Measurements from ENCODE around the gene CLEC4D. TPM values are rescaled to one million over a fixed set of nuclear protein-coding genes. Genes with fewer than 3 reads are reported as not detected.
"Not testable (repeated sequence)": the region's sequence is repeated elsewhere in the genome, so short reads cannot be mapped to it uniquely, and the experiment has no call there.

Gene CLEC4D
- total RNA-seq, 1 donor from 2014 or later: not detected

- H3K27me3 Mint-ChIP-seq (ENCODE audit: insufficient read depth): peaks cover 23% of the 10 kb centered on the region
- intact Hi-C loops (cut with micrococcal nuclease): loop anchor here (5.0 kb wide), 1 partner anchor 906 kb away; no protein-coding TSS in a partner anchor
- no peaks in the 10 kb centered on the region for H3K36me3 Mint-ChIP-seq (ENCODE audit: low read depth)
- H3K4me1 Mint-ChIP-seq (ENCODE audit: low read depth): no peaks in the 10 kb centered on the region
- DNase-seq (ENCODE audit: low spot score): no peak
- no peaks in the 10 kb centered on the region for H3K9me3 Mint-ChIP-seq
- H3K4me3 Mint-ChIP-seq: no peak overlapping the region
- no peak overlapping the region for H3K27ac Mint-ChIP-seq
Observed at GRCh38 chr12:8546591-8546990, 33.3 kb downstream of the CLEC4D start.

GRCh38 chr12:8547645-8548044, 34.3 kb downstream of the CLEC4D start:
- Mint-ChIP-seq H3K4me1 (ENCODE audit: low read depth) (no peaks in the 10 kb centered on the region), H3K27ac (no peak overlapping the region), H3K9me3 (no peaks in the 10 kb centered on the region), H3K4me3 (no peak overlapping the region), H3K27me3 (ENCODE audit: insufficient read depth) (peaks cover 23% of the 10 kb centered on the region), H3K36me3 (ENCODE audit: low read depth) (no peaks in the 10 kb centered on the region)
- no peak for DNase-seq (ENCODE audit: low spot score)
- intact Hi-C loops (cut with micrococcal nuclease): loop anchor here (5.0 kb wide), 1 partner anchor 905 kb away; no protein-coding TSS in a partner anchor

GRCh38 chr12:8548192-8548591, 34.9 kb downstream of the CLEC4D start:
- no peak overlapping the region for H3K4me3 Mint-ChIP-seq
- no peak for DNase-seq (ENCODE audit: low spot score)
- peaks cover 27% of the 10 kb centered on the region for H3K27me3 Mint-ChIP-seq (ENCODE audit: insufficient read depth)
- H3K9me3 Mint-ChIP-seq: no peaks in the 10 kb centered on the region
- intact Hi-C loops (cut with micrococcal nuclease): loop anchor here (5.0 kb wide), 1 partner anchor 904 kb away; no protein-coding TSS in a partner anchor
- no peaks in the 10 kb centered on the region for H3K36me3 Mint-ChIP-seq (ENCODE audit: low read depth)
- no peaks in the 10 kb centered on the region for H3K4me1 Mint-ChIP-seq (ENCODE audit: low read depth)
- H3K27ac Mint-ChIP-seq: no peak overlapping the region

- Mint-ChIP-seq H3K4me1 (ENCODE audit: low read depth) (no peaks in the 10 kb centered on the region), H3K27ac (no peak overlapping the region), H3K9me3 (no peaks in the 10 kb centered on the region), H3K27me3 (ENCODE audit: insufficient read depth) (peaks cover 25% of the 10 kb centered on the region), H3K36me3 (ENCODE audit: low read depth) (no peaks in the 10 kb centered on the region), H3K4me3 (no peak overlapping the region)
- DNase-seq (ENCODE audit: low spot score): no peak
- intact Hi-C loops (cut with micrococcal nuclease): loop anchor here (5.0 kb wide), 1 partner anchor 903 kb away; no protein-coding TSS in a partner anchor
Observed at GRCh38 chr12:8549381-8549780, 36.1 kb downstream of the CLEC4D start.

- H3K4me1 Mint-ChIP-seq (ENCODE audit: low read depth): no peaks in the 10 kb centered on the region
- peaks cover 10% of the 10 kb centered on the region for H3K27me3 Mint-ChIP-seq (ENCODE audit: insufficient read depth)
- no peak overlapping the region for H3K27ac Mint-ChIP-seq
- DNase-seq (ENCODE audit: low spot score): no peak
- H3K9me3 Mint-ChIP-seq: no peaks in the 10 kb centered on the region
- intact Hi-C loops (cut with micrococcal nuclease): no loop called here
- no peaks in the 10 kb centered on the region for H3K36me3 Mint-ChIP-seq (ENCODE audit: low read depth)
- no peak overlapping the region for H3K4me3 Mint-ChIP-seq
Observed at GRCh38 chr12:8553088-8553627, 39.9 kb downstream of the CLEC4D start.

- Mint-ChIP-seq H3K4me1 (ENCODE audit: low read depth) (no peaks in the 10 kb centered on the region), H3K4me3 (no peak overlapping the region), H3K36me3 (ENCODE audit: low read depth) (no peaks in the 10 kb centered on the region), H3K27ac (no peak overlapping the region), H3K9me3 (no peaks in the 10 kb centered on the region), H3K27me3 (ENCODE audit: insufficient read depth) (peaks cover 8% of the 10 kb centered on the region)
- intact Hi-C loops (cut with micrococcal nuclease): no loop called here
- DNase-seq (ENCODE audit: low spot score): no peak
Observed at GRCh38 chr12:8554451-8555195, 41.3 kb downstream of the CLEC4D start.

- Mint-ChIP-seq H3K4me3 (no peak overlapping the region), H3K9me3 (peaks cover under 1% of the 10 kb centered on the region), H3K27me3 (ENCODE audit: insufficient read depth) (peaks cover 10% of the 10 kb centered on the region), H3K4me1 (ENCODE audit: low read depth) (no peaks in the 10 kb centered on the region), H3K27ac (no peak overlapping the region), H3K36me3 (ENCODE audit: low read depth) (no peaks in the 10 kb centered on the region)
- no peak for DNase-seq (ENCODE audit: low spot score)
- intact Hi-C loops (cut with micrococcal nuclease): no loop called here
Observed at GRCh38 chr12:8556531-8557097, 43.3 kb downstream of the CLEC4D start.

- Mint-ChIP-seq H3K4me3 (no peak overlapping the region), H3K4me1 (ENCODE audit: low read depth) (no peaks in the 10 kb centered on the region), H3K27me3 (ENCODE audit: insufficient read depth) (peaks cover 2% of the 10 kb centered on the region), H3K27ac (no peak overlapping the region), H3K9me3 (peaks cover 13% of the 10 kb centered on the region), H3K36me3 (ENCODE audit: low read depth) (no peaks in the 10 kb centered on the region)
- intact Hi-C loops (cut with micrococcal nuclease): no loop called here
- DNase-seq (ENCODE audit: low spot score): no peak
Observed at GRCh38 chr12:8559676-8560075, 46.4 kb downstream of the CLEC4D start.

- Mint-ChIP-seq H3K4me3 (no peak overlapping the region), H3K4me1 (ENCODE audit: low read depth) (no peaks in the 10 kb centered on the region), H3K9me3 (peaks cover 13% of the 10 kb centered on the region), H3K36me3 (ENCODE audit: low read depth) (no peaks in the 10 kb centered on the region), H3K27ac (no peak overlapping the region), H3K27me3 (ENCODE audit: insufficient read depth) (peaks cover 2% of the 10 kb centered on the region)
- intact Hi-C loops (cut with micrococcal nuclease): no loop called here
- DNase-seq (ENCODE audit: low spot score): no peak
Observed at GRCh38 chr12:8561011-8561410, 47.7 kb downstream of the CLEC4D start.

GRCh38 chr12:8562310-8562709, 49.0 kb downstream of the CLEC4D start:
- intact Hi-C loops (cut with micrococcal nuclease): no loop called here
- Mint-ChIP-seq H3K27me3 (ENCODE audit: insufficient read depth) (peaks cover 2% of the 10 kb centered on the region), H3K4me3 (no peak overlapping the region), H3K9me3 (peaks cover 13% of the 10 kb centered on the region), H3K4me1 (ENCODE audit: low read depth) (no peaks in the 10 kb centered on the region), H3K36me3 (ENCODE audit: low read depth) (no peaks in the 10 kb centered on the region), H3K27ac (no peak overlapping the region)
- DNase-seq (ENCODE audit: low spot score): no peak

- H3K36me3 Mint-ChIP-seq (ENCODE audit: low read depth): no peaks in the 10 kb centered on the region
- peaks cover 13% of the 10 kb centered on the region for H3K9me3 Mint-ChIP-seq
- H3K27ac Mint-ChIP-seq: no peak overlapping the region
- H3K4me3 Mint-ChIP-seq: no peak overlapping the region
- DNase-seq (ENCODE audit: low spot score): no peak
- intact Hi-C loops (cut with micrococcal nuclease): no loop called here
- H3K4me1 Mint-ChIP-seq (ENCODE audit: low read depth): no peaks in the 10 kb centered on the region
- peaks cover 2% of the 10 kb centered on the region for H3K27me3 Mint-ChIP-seq (ENCODE audit: insufficient read depth)
Observed at GRCh38 chr12:8563356-8563755, 50.1 kb downstream of the CLEC4D start.

- DNase-seq (ENCODE audit: low spot score): no peak
- no peak overlapping the region for H3K4me3 Mint-ChIP-seq
- H3K4me1 Mint-ChIP-seq (ENCODE audit: low read depth): no peaks in the 10 kb centered on the region
- no peak overlapping the region for H3K27ac Mint-ChIP-seq
- peaks cover 13% of the 10 kb centered on the region for H3K9me3 Mint-ChIP-seq
- no peaks in the 10 kb centered on the region for H3K36me3 Mint-ChIP-seq (ENCODE audit: low read depth)
- intact Hi-C loops (cut with micrococcal nuclease): no loop called here
- H3K27me3 Mint-ChIP-seq (ENCODE audit: insufficient read depth): peaks cover 2% of the 10 kb centered on the region
Observed at GRCh38 chr12:8564656-8565055, 51.4 kb downstream of the CLEC4D start.

GRCh38 chr12:8566052-8566451, 52.7 kb downstream of the CLEC4D start:
- H3K4me1 Mint-ChIP-seq (ENCODE audit: low read depth); H3K4me3 Mint-ChIP-seq; DNase-seq (ENCODE audit: low spot score); H3K27ac Mint-ChIP-seq; intact Hi-C loops (cut with micrococcal nuclease); H3K36me3 Mint-ChIP-seq (ENCODE audit: low read depth); H3K27me3 Mint-ChIP-seq (ENCODE audit: insufficient read depth): not testable (repeated sequence)
- peaks cover 13% of the 10 kb centered on the region for H3K9me3 Mint-ChIP-seq

All from activated T-helper 1 cell treated with anti-CD3 and anti-CD28 coated beads, Interleukin-12 subunit alpha, Interleukin-12 subunit beta, Interleukin-2, Interleukin-4 antibody, amounts not matched to agents 30 ng/mL and 10 ng/mL and 1 ng/mL, durations not matched to agents 14 hours and 24 hours and 36 hours (primary cell).